Lower lobe of right lung (tissue), 2 donors: Measurements from ENCODE around the gene TBC1D8. TPM values are rescaled to one million over a fixed set of nuclear protein-coding genes. Genes with fewer than 3 reads are reported as not detected.

Experiments
- ATAC-seq, 2 donors: fragments of 200-7000 bp; cut with Tn5 transposase; one replicate each; pipeline ENCODE4 v1.9.1; 2020 to 2022; ENCODE audit warnings: mild to moderate bottlenecking in 2 of 2, moderate library complexity in 2 of 2
- DNase-seq: peaks from one replicate; pipeline ENCODE4 v3.0.0-alpha.2; 2020
- H3K27ac ChIP-seq: fragments of 200-600 bp; one replicate; pipeline ENCODE4 v1.8.0; 2022
- H3K27me3 ChIP-seq: fragments of 200-600 bp; one replicate; pipeline ENCODE4 v1.8.0; 2022; ENCODE audit warnings: low read depth
- H3K36me3 ChIP-seq: fragments of 200-600 bp; one replicate; pipeline ENCODE4 v1.8.0; 2022; ENCODE audit warnings: mild to moderate bottlenecking
- H3K4me1 ChIP-seq: fragments of 200-600 bp; one replicate; pipeline ENCODE4 v1.8.0; 2022
- H3K4me3 ChIP-seq: fragments of 200-600 bp; one replicate; pipeline ENCODE4 v1.8.0; 2022; ENCODE audit warnings: mild to moderate bottlenecking
- H3K9me3 ChIP-seq: fragments of 200-600 bp; one replicate; pipeline ENCODE4 v1.8.0; 2022
- CTCF ChIP-seq: fragments of 200-600 bp; IDR thresholded peaks from one replicate; pipeline ENCODE4 v1.8.0; 2022; ENCODE audit warnings: antibody characterized with exemption, mild to moderate bottlenecking
- intact Hi-C: fragments of 100-400 bp; cut with DNase I; formaldehyde crosslinking; loops from one replicate; pipeline ENCODE4 v1.11.0; 2022
- total RNA-seq: library from RNA; stranded (reverse); fragmentation: NEBNext Ultra II Directional; extraction: Animal tissue kit (Norgen Biotek cat#: 25700); gene quantifications from one replicate; pipeline ENCODE4 v1.2.1, GENCODE V29; 2021
- donor health status: DM: no; HTN: yes; CAD: no; lungs with severe emphysema.

The TBC1D8 gene
- total RNA-seq, 1 donor from 2014 or later, result 30.2 TPM

GRCh38 chr2:101195871-101196661 lies 44.9 kb upstream of the TBC1D8 start:
- H3K27ac ChIP-seq, result no peak overlapping the region
- H3K9me3 ChIP-seq, result no peaks in the 10 kb centered on the region
- H3K27me3 ChIP-seq, result no peaks in the 10 kb centered on the region
- ATAC-seq (no peak), DNase-seq (no peak)
- H3K36me3 ChIP-seq, result no peaks in the 10 kb centered on the region
- H3K4me3 ChIP-seq, result no peak overlapping the region
- no peaks in the 10 kb centered on the region for H3K4me1 ChIP-seq
- no peak for TF ChIP-seq CTCF
- intact Hi-C loops, result no loop called here

- Histone ChIP-seq H3K27ac (no peak overlapping the region), H3K9me3 (no peaks in the 10 kb centered on the region), H3K36me3 (no peaks in the 10 kb centered on the region), H3K4me3 (no peak overlapping the region), H3K4me1 (no peaks in the 10 kb centered on the region), H3K27me3 (no peaks in the 10 kb centered on the region)
- DNase-seq, result no peak
- intact Hi-C loops, result no loop called here
- no peak for TF ChIP-seq CTCF
- ATAC-seq, result no peak
Measured at GRCh38 chr2:101193033-101193626, 41.9 kb upstream of the TBC1D8 start.

- H3K27me3 ChIP-seq, result no peaks in the 10 kb centered on the region
- H3K36me3 ChIP-seq, result no peaks in the 10 kb centered on the region
- no peak overlapping the region for H3K4me3 ChIP-seq
- no peaks in the 10 kb centered on the region for H3K9me3 ChIP-seq
- ATAC-seq (peak; percentile 57 to 71), DNase-seq (no peak)
- no peak for TF ChIP-seq CTCF
- no peak overlapping the region for H3K27ac ChIP-seq
- H3K4me1 ChIP-seq, result no peaks in the 10 kb centered on the region
- intact Hi-C loops, result no loop called here
Measured at GRCh38 chr2:101190747-101191516, 39.8 kb upstream of the TBC1D8 start.

- no peak for ATAC-seq
- H3K4me1 ChIP-seq, result no peaks in the 10 kb centered on the region
- no peaks in the 10 kb centered on the region for H3K9me3 ChIP-seq
- no peaks in the 10 kb centered on the region for H3K27me3 ChIP-seq
- intact Hi-C loops, result no loop called here
- TF ChIP-seq CTCF, result peak; percentile 53
- no peak overlapping the region for H3K27ac ChIP-seq
- no peaks in the 10 kb centered on the region for H3K36me3 ChIP-seq
- H3K4me3 ChIP-seq, result no peak overlapping the region
- DNase-seq, result no peak
Measured at GRCh38 chr2:101188683-101189405, 37.7 kb upstream of the TBC1D8 start.

- TF ChIP-seq CTCF, result no peak
- H3K36me3 ChIP-seq, result no peaks in the 10 kb centered on the region
- H3K4me3 ChIP-seq, result no peak overlapping the region
- DNase-seq (no peak), ATAC-seq (no peak)
- intact Hi-C loops, result no loop called here
- H3K4me1 ChIP-seq, result no peaks in the 10 kb centered on the region
- no peaks in the 10 kb centered on the region for H3K9me3 ChIP-seq
- no peaks in the 10 kb centered on the region for H3K27me3 ChIP-seq
- H3K27ac ChIP-seq, result no peak overlapping the region
Measured at GRCh38 chr2:101187131-101187530, 35.9 kb upstream of the TBC1D8 start.
